GM20431 (cell line): ENCODE results near the gene SLIT3.
"Not testable (repeated sequence)": the region's sequence is repeated elsewhere in the genome, so short reads cannot be mapped to it uniquely, and the experiment has no call there.

Source experiments
- in situ Hi-C: fragments of 300-500 bp; cut with MseI, MboI; formaldehyde crosslinking; loops from one replicate; pipeline ENCODE4 v1.15.0; 2020; ENCODE audit warnings: low sequenced_read_pairs; ENCODE audit not compliant: unreplicated experiment

SLIT3 gene

GRCh38 chr5:169226895-169227294 lies 74.0 kb downstream of the SLIT3 start:
- in situ Hi-C loops = no loop called here

GRCh38 chr5:169225830-169226356 lies 75.0 kb downstream of the SLIT3 start:
- in situ Hi-C loops = no loop called here

- in situ Hi-C loops = no loop called here
Measured at GRCh38 chr5:169223595-169223953, 77.4 kb downstream of the SLIT3 start.

- in situ Hi-C loops = no loop called here
Measured at GRCh38 chr5:169222934-169223594, 77.9 kb downstream of the SLIT3 start.

GRCh38 chr5:169221519-169221918 lies 79.4 kb downstream of the SLIT3 start:
- in situ Hi-C loops = no loop called here

- in situ Hi-C loops = no loop called here
Measured at GRCh38 chr5:169219961-169220360, 81.0 kb downstream of the SLIT3 start.

GRCh38 chr5:169219351-169219750 lies 81.6 kb downstream of the SLIT3 start:
- in situ Hi-C loops = no loop called here

GRCh38 chr5:169218861-169219260 lies 82.1 kb downstream of the SLIT3 start:
- in situ Hi-C loops = no loop called here

- in situ Hi-C loops = no loop called here
Measured at GRCh38 chr5:169218176-169218575, 82.8 kb downstream of the SLIT3 start.

GRCh38 chr5:169216866-169217265 lies 84.1 kb downstream of the SLIT3 start:
- in situ Hi-C loops = no loop called here

GRCh38 chr5:169213479-169213878 lies 87.5 kb downstream of the SLIT3 start:
- in situ Hi-C loops = no loop called here

- in situ Hi-C loops = not testable (repeated sequence)
Measured at GRCh38 chr5:169211761-169212160, 89.2 kb downstream of the SLIT3 start.

- in situ Hi-C loops = no loop called here
Measured at GRCh38 chr5:169204788-169205400, 96.0 kb downstream of the SLIT3 start.

GRCh38 chr5:169202969-169203368 lies 98.0 kb downstream of the SLIT3 start:
- in situ Hi-C loops = no loop called here

- in situ Hi-C loops = no loop called here
Measured at GRCh38 chr5:169201597-169201996, 99.3 kb downstream of the SLIT3 start.

- in situ Hi-C loops = no loop called here
Measured at GRCh38 chr5:169200125-169200778, 100.7 kb downstream of the SLIT3 start.

- in situ Hi-C loops = no loop called here
Measured at GRCh38 chr5:169197343-169197742, 103.6 kb downstream of the SLIT3 start.

- in situ Hi-C loops = no loop called here
Measured at GRCh38 chr5:169196059-169196458, 104.9 kb downstream of the SLIT3 start.

GRCh38 chr5:169195601-169196000 lies 105.3 kb downstream of the SLIT3 start:
- in situ Hi-C loops = no loop called here

GRCh38 chr5:169192536-169192935 lies 108.4 kb downstream of the SLIT3 start:
- in situ Hi-C loops = no loop called here

- in situ Hi-C loops = no loop called here
Measured at GRCh38 chr5:169190849-169191248, 110.1 kb downstream of the SLIT3 start.
